Lower leg skin (tissue), 3 donors: ENCODE data around the gene DUSP23.

Experiments used
- CTCF ChIP-seq, 3 donors: fragments of 450-650 bp; IDR thresholded peaks; one replicate each; pipeline ENCODE4 v1.5.1; 2016; ENCODE audit warnings: antibody characterized with exemption in 3 of 3, mild to moderate bottlenecking in 3 of 3, moderate library complexity in 2 of 3
- POLR2A ChIP-seq, 2 donors: fragments of 450-650 bp; IDR thresholded peaks; one replicate each; pipeline ENCODE4 v1.6.1; 2016 to 2017; ENCODE audit warnings: antibody characterized with exemption in 2 of 2, mild to moderate bottlenecking in 1 of 2, moderate library complexity in 1 of 2

GRCh38 chr1:159799446-159799985 lies 18.8 kb downstream of the DUSP23 start:
- TF ChIP-seq CTCF (IDR thresholded peaks at IDR 0.05) = no peak
- TF ChIP-seq POLR2A (IDR thresholded peaks at IDR 0.05) = no peak
